Body of pancreas (tissue), 4 donors: ENCODE results near the gene AEN. TPM values are rescaled to one million over a fixed set of nuclear protein-coding genes. Genes with fewer than 3 reads are reported as not detected.

Experiments
- ATAC-seq: fragments of 150-250 bp; one replicate; pipeline ENCODE4 v1.9.1; 2016
- DNase-seq, 4 donors: peaks; one replicate each; pipeline ENCODE4 v3.0.0-alpha.2; 2019
- H3K27ac ChIP-seq, 4 donors: fragments of 200-600 bp; sonication (generic); 1 replicate in 3 of 4; 2 replicates in 1 of 4; pipeline versions ENCODE4 v1.5.1 to v1.6.1; 2016 to 2019; ENCODE audit warnings: mild to moderate bottlenecking in 1 of 4, mixed read lengths in 1 of 4, moderate library complexity in 1 of 4
- H3K27me3 ChIP-seq, 2 donors: fragments of 200-600 bp; sonication (generic); one replicate each; pipeline ENCODE4 v1.6.0; 2016; ENCODE audit warnings: mild to moderate bottlenecking in 1 of 2
- H3K36me3 ChIP-seq, 2 donors: fragments of 200-600 bp; sonication (generic); replicated peaks in 1 of 2; 2 replicates each; pipeline ENCODE4 v1.5.1; 2016; ENCODE audit warnings: low read depth in 2 of 2; ENCODE audit not compliant: insufficient read depth in 1 of 2
- H3K4me1 ChIP-seq: fragments of 200-600 bp; sonication (generic); one replicate; pipeline ENCODE4 v1.6.0; 2016
- H3K4me3 ChIP-seq, 2 donors: fragments of 200-600 bp; sonication (generic); 1 replicate in 1 of 2; 2 replicates in 1 of 2; pipeline ENCODE4 v1.5.1; 2016 to 2019
- H3K9me3 ChIP-seq, 3 donors: fragments of 200-600 bp; sonication (generic); 1 replicate in 2 of 3; 2 replicates in 1 of 3; pipeline ENCODE4 v1.5.1; 2016
- POLR2A ChIP-seq, 3 donors: fragments of 450-650 bp; IDR thresholded peaks; one replicate each; pipeline ENCODE4 v1.6.1; 2016; ENCODE audit warnings: antibody characterized with exemption in 3 of 3, mild to moderate bottlenecking in 2 of 3
- WGBS, 2 donors: methylation state at CpG; one replicate each; pipeline ENCODE4 v1.1.5; 2017; 5-methylcytosine and 5-hydroxymethylcytosine counted together
- intact Hi-C: fragments of 100-400 bp; cut with DNase I; formaldehyde crosslinking; loops from one replicate; pipeline ENCODE4 v1.15.1; 2023
- total RNA-seq, 2 donors: library from RNA; depleted of rRNA; stranded (reverse); fragments of >200 nt; gene quantifications; one replicate each; pipeline ENCODE4 v1.1.0, GENCODE V29; 2016
- TF ChIP-seq, protein P1 (sequence below), 7 experiments: fragments of 450-650 bp in 4 of 7; fragments of 200-600 bp in 3 of 7; sonication (generic) in 3 of 7; IDR thresholded peaks; one replicate each; pipeline ENCODE4 v1.5.1; 2016 to 2019; ENCODE audit warnings: antibody characterized with exemption in 7 of 7

The AEN gene
- total RNA-seq, 2 donors from 2014 or later: 20.4 to 23.3 TPM

DNA sequence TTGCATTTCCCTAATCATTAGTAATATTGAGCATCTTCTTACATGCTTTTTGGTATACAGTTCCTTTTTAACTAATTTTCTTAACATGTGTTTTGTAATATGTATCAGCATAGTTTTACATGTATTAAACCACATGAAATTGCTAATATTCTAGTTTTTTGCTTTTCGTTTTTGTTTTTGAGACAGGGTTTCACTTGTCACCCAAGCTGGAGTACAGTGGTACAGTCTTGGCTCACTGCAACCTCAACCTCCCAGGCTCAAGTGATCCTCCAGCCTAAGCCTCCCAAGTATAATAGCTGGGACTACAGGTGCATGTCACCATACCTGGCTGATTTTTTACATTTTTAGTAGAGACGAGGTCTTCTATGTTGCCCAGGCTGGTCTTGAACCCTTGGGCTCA, 13.3 kb downstream of the AEN start:
- no peak for DNase-seq
- Histone ChIP-seq H3K27me3 (no peaks in the 10 kb centered on the region), H3K4me3 (no peak overlapping the region), H3K27ac (peak overlapping the region in 1 of 4 donors; percentile 22), H3K36me3 (peaks cover 0 to 8% of the 10 kb centered on the region in 2 donors), H3K9me3 (no peaks in the 10 kb centered on the region), H3K4me1 (peaks cover 42% of the 10 kb centered on the region)
- ATAC-seq: no peak
- intact Hi-C loops: no loop called here
- 80% methylated on average over 2 of the region's 2 CpGs for WGBS, 2 donors
- TF ChIP-seq, protein P1, sequence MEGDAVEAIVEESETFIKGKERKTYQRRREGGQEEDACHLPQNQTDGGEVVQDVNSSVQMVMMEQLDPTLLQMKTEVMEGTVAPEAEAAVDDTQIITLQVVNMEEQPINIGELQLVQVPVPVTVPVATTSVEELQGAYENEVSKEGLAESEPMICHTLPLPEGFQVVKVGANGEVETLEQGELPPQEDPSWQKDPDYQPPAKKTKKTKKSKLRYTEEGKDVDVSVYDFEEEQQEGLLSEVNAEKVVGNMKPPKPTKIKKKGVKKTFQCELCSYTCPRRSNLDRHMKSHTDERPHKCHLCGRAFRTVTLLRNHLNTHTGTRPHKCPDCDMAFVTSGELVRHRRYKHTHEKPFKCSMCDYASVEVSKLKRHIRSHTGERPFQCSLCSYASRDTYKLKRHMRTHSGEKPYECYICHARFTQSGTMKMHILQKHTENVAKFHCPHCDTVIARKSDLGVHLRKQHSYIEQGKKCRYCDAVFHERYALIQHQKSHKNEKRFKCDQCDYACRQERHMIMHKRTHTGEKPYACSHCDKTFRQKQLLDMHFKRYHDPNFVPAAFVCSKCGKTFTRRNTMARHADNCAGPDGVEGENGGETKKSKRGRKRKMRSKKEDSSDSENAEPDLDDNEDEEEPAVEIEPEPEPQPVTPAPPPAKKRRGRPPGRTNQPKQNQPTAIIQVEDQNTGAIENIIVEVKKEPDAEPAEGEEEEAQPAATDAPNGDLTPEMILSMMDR (IDR thresholded peaks at IDR 0.05): no peak
- no peak for TF ChIP-seq POLR2A (IDR thresholded peaks at IDR 0.05)

- peak overlapping the region in 2 of 4 donors; percentile 89 to 98 for H3K27ac ChIP-seq
- intact Hi-C loops: no loop called here
- TF ChIP-seq POLR2A (IDR thresholded peaks at IDR 0.05): no peak
- H3K36me3 ChIP-seq: peaks cover 0 to 3% of the 10 kb centered on the region in 2 donors
- no peaks in the 10 kb centered on the region for H3K27me3 ChIP-seq
- H3K9me3 ChIP-seq: no peaks in the 10 kb centered on the region
- no peak overlapping the region for H3K4me3 ChIP-seq
- DNase-seq: peak in 1 of 4 donors; percentile 54
- peaks cover 51% of the 10 kb centered on the region for H3K4me1 ChIP-seq
- 66 to 70% methylated on average over 5 to 6 of the region's 6 CpGs for WGBS, 2 donors
- ATAC-seq: no peak
Measured at GRCh38 chr15:88635318-88635717, 14.2 kb downstream of the AEN start.

- peak overlapping the region; percentile 83 to 98 (median 91) for H3K27ac ChIP-seq
Measured at GRCh38 chr15:88636050-88636449, 14.9 kb downstream of the AEN start.

DNA sequence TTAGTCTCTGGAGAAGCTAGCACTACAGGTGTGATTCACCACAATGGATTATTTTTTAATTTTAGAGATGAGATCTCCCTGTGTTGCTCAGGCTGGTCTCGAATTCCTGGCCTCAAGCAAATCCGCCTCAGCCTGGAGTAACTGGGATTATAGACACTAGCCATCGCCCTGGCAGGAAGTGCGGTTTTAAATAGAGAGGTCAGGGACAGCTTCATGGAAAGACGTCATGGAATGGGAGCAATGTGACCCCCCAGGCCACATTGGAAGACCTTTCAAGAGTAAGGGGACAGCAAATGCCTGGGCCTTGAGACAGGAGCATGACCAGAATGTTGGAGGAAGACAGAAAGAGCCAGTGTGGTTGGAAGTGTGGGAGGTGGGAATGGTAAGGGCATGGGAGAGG, 15.5 kb downstream of the AEN start:
- Histone ChIP-seq H3K4me1 (peaks cover 55% of the 10 kb centered on the region), H3K36me3 (no peaks in the 10 kb centered on the region), H3K4me3 (no peak overlapping the region), H3K27me3 (no peaks in the 10 kb centered on the region), H3K9me3 (no peaks in the 10 kb centered on the region), H3K27ac (peak overlapping the region; percentile 83 to 98 (median 91))
- DNase-seq (no peak), ATAC-seq (no peak)
- TF ChIP-seq POLR2A (IDR thresholded peaks at IDR 0.05): no peak
- TF ChIP-seq, protein P1 (IDR thresholded peaks at IDR 0.05): no peak
- WGBS, 2 donors: 74 to 85% methylated on average over 5 of the region's 5 CpGs
- intact Hi-C loops: no loop called here

More at GRCh38 chr15:88636050-88636449, 14.9 kb downstream of the AEN start:
- 33 to 46% methylated on average over 1 to 11 of the region's 11 CpGs for WGBS, 2 donors
- H3K4me3 ChIP-seq: no peak overlapping the region
- intact Hi-C loops: no loop called here
- ATAC-seq (peak; percentile 66), DNase-seq (peak; percentile 86 to 93 (median 92))
- TF ChIP-seq, protein P1 (IDR thresholded peaks at IDR 0.05): peak in 3 of 7 experiments; percentile 23 to 25 (median 23)
- TF ChIP-seq POLR2A (IDR thresholded peaks at IDR 0.05): peak in 2 of 3 donors; percentile 46 to 51
- no peaks in the 10 kb centered on the region for H3K27me3 ChIP-seq
- H3K9me3 ChIP-seq: no peaks in the 10 kb centered on the region
- H3K36me3 ChIP-seq: no peaks in the 10 kb centered on the region
- H3K4me1 ChIP-seq: peaks cover 55% of the 10 kb centered on the region

- no peaks in the 10 kb centered on the region for H3K36me3 ChIP-seq
- DNase-seq (no peak), ATAC-seq (no peak)
- H3K4me3 ChIP-seq: no peak overlapping the region
- TF ChIP-seq, protein P1 (IDR thresholded peaks at IDR 0.05): no peak
- TF ChIP-seq POLR2A (IDR thresholded peaks at IDR 0.05): no peak
- WGBS, 2 donors: 70 to 81% methylated on average over 7 of the region's 7 CpGs
- intact Hi-C loops: no loop called here
- no peaks in the 10 kb centered on the region for H3K9me3 ChIP-seq
- H3K27me3 ChIP-seq: no peaks in the 10 kb centered on the region
- peak overlapping the region; percentile 89 to 98 (median 94) for H3K27ac ChIP-seq
- H3K4me1 ChIP-seq: peaks cover 55% of the 10 kb centered on the region
Measured at GRCh38 chr15:88637436-88637835, 16.3 kb downstream of the AEN start.
